GM20431 (cell line): Measurements from ENCODE around the gene NCSTN.

Source experiments
- in situ Hi-C: fragments of 300-500 bp; cut with MseI, MboI; formaldehyde crosslinking; loops from one replicate; pipeline ENCODE4 v1.15.0; 2020; ENCODE audit warnings: low sequenced_read_pairs; ENCODE audit not compliant: unreplicated experiment

NCSTN gene

GRCh38 chr1:160346958-160347357, 3.8 kb downstream of the NCSTN start:
- in situ Hi-C loops = no loop called here

- in situ Hi-C loops = no loop called here
These were observed 8.4 kb downstream of the NCSTN start for GRCh38 chr1:160351629-160352028.

GRCh38 chr1:160352555-160352954, 9.4 kb downstream of the NCSTN start:
- in situ Hi-C loops = no loop called here

GRCh38 chr1:160353223-160353622, 10.0 kb downstream of the NCSTN start:
- in situ Hi-C loops = no loop called here

GRCh38 chr1:160354388-160354985, 11.3 kb downstream of the NCSTN start:
- in situ Hi-C loops = no loop called here

- in situ Hi-C loops = no loop called here
These were observed 14.3 kb downstream of the NCSTN start for GRCh38 chr1:160357286-160358002.

- in situ Hi-C loops = no loop called here
These were observed 14.9 kb downstream of the NCSTN start for GRCh38 chr1:160358073-160358472.

GRCh38 chr1:160359559-160360226, 16.5 kb downstream of the NCSTN start:
- in situ Hi-C loops = no loop called here

GRCh38 chr1:160360227-160360695, 17.1 kb downstream of the NCSTN start:
- in situ Hi-C loops = no loop called here

GRCh38 chr1:160361199-160361598, 18.0 kb downstream of the NCSTN start:
- in situ Hi-C loops = no loop called here

- in situ Hi-C loops = no loop called here
These were observed 18.6 kb downstream of the NCSTN start for GRCh38 chr1:160361814-160362167.

- in situ Hi-C loops = no loop called here
These were observed 19.2 kb downstream of the NCSTN start for GRCh38 chr1:160362168-160362957.

- in situ Hi-C loops = no loop called here
These were observed 19.8 kb downstream of the NCSTN start for GRCh38 chr1:160363010-160363409.

- in situ Hi-C loops = no loop called here
These were observed 21.0 kb downstream of the NCSTN start for GRCh38 chr1:160363951-160364735.

GRCh38 chr1:160365325-160365724, 22.1 kb downstream of the NCSTN start:
- in situ Hi-C loops = no loop called here

GRCh38 chr1:160366731-160367515, 23.7 kb downstream of the NCSTN start, which contains the start of gene NHLH1:
NHLH1 (plus strand) TSS chr1:160367071; CDS start chr1:160370732, 3,661 bp downstream.
- in situ Hi-C loops = no loop called here

- in situ Hi-C loops = no loop called here
These were observed 24.3 kb downstream of the NCSTN start for GRCh38 chr1:160367516-160367900.

GRCh38 chr1:160367934-160368923, 25.0 kb downstream of the NCSTN start:
- in situ Hi-C loops = no loop called here
